Measurements from ENCODE around the gene HGD. TPM values are rescaled to one million over a fixed set of nuclear protein-coding genes. Genes with fewer than 3 reads are reported as not detected.

HGD gene
- polyA plus RNA-seq, 3 donors: 0.29 to 0.38 TPM; not detected in 1

GRCh38 chr3:120646771-120647432 lies 35.1 kb downstream of the HGD start:
- Histone ChIP-seq H3K36me3 (replicated peaks in 1 of 2; ENCODE audit: control insufficient read depth in 1 of 2, insufficient read depth in 2 of 2, low read length in 2 of 2) (no peaks in the 10 kb centered on the region), H3K4me3 (replicated peaks in 1 of 3; ENCODE audit: low read depth in 2 of 3, low read length in 3 of 3) (no peak overlapping the region), H3K9ac (ENCODE audit: insufficient read depth, low read length, poor library complexity, severe bottlenecking) (no peak overlapping the region), H3K4me2 (replicated peaks; ENCODE audit: extremely low read depth, low read length, poor library complexity, severe bottlenecking) (no peak overlapping the region), H2AFZ (ENCODE audit: insufficient read depth, low read depth, low read length, poor library complexity, severe bottlenecking) (no peak overlapping the region), H3K27ac (ENCODE audit: low read depth in 1 of 2, low read length in 2 of 2) (no peak overlapping the region), H3K79me2 (ENCODE audit: insufficient read depth, low read length) (no peaks in the 10 kb centered on the region), H3K9me3 (replicated peaks in 1 of 2; ENCODE audit: control insufficient read depth in 1 of 2, insufficient read depth in 1 of 2, low read length in 2 of 2) (no peaks in the 10 kb centered on the region), H4K20me1 (ENCODE audit: insufficient read depth, low read length) (no peaks in the 10 kb centered on the region), H3K27me3 (ENCODE audit: control insufficient read depth in 2 of 2, insufficient read depth in 2 of 2, low read length in 2 of 2) (no peaks in the 10 kb centered on the region), H3K4me1 (ENCODE audit: control insufficient read depth in 1 of 2, insufficient read depth in 2 of 2, low read length in 2 of 2) (peaks cover 9 to 10% of the 10 kb centered on the region in 2 donors)
- H3K9me3 Mint-ChIP-seq: peaks cover 0 to 2% (median 0%) of the 10 kb centered on the region in 7 donors
- H3K27me3 Mint-ChIP-seq (ENCODE audit: low read depth in 3 of 3): no peaks in the 10 kb centered on the region
- H3K4me1 Mint-ChIP-seq: peaks cover 9% of the 10 kb centered on the region
- DNase-seq: no peak
- no peak overlapping the region for H3K4me3 Mint-ChIP-seq
- TF ChIP-seq CTCF (IDR thresholded peaks at IDR 0.05): no peak
- 100% methylated on average over 1 of the region's 5 CpGs for WGBS (ENCODE audit: insufficient coverage)
- intact Hi-C loops (cut with micrococcal nuclease): no loop called here
- H3K27ac Mint-ChIP-seq: no peak overlapping the region
- H3K36me3 Mint-ChIP-seq: no peaks in the 10 kb centered on the region

GRCh38 chr3:120645083-120645845 lies 36.8 kb downstream of the HGD start:
- Histone ChIP-seq H3K9me3 (replicated peaks in 1 of 2; ENCODE audit: control insufficient read depth in 1 of 2, insufficient read depth in 1 of 2, low read length in 2 of 2) (no peaks in the 10 kb centered on the region), H3K4me1 (ENCODE audit: control insufficient read depth in 1 of 2, insufficient read depth in 2 of 2, low read length in 2 of 2) (peaks cover 10 to 11% of the 10 kb centered on the region in 2 donors), H3K36me3 (replicated peaks in 1 of 2; ENCODE audit: control insufficient read depth in 1 of 2, insufficient read depth in 2 of 2, low read length in 2 of 2) (no peaks in the 10 kb centered on the region), H2AFZ (ENCODE audit: insufficient read depth, low read depth, low read length, poor library complexity, severe bottlenecking) (no peak overlapping the region), H3K27me3 (ENCODE audit: control insufficient read depth in 2 of 2, insufficient read depth in 2 of 2, low read length in 2 of 2) (no peaks in the 10 kb centered on the region), H3K79me2 (ENCODE audit: insufficient read depth, low read length) (no peaks in the 10 kb centered on the region), H3K4me2 (replicated peaks; ENCODE audit: extremely low read depth, low read length, poor library complexity, severe bottlenecking) (no peak overlapping the region), H3K9ac (ENCODE audit: insufficient read depth, low read length, poor library complexity, severe bottlenecking) (no peak overlapping the region), H3K4me3 (replicated peaks in 1 of 3; ENCODE audit: low read depth in 2 of 3, low read length in 3 of 3) (no peak overlapping the region), H4K20me1 (ENCODE audit: insufficient read depth, low read length) (no peaks in the 10 kb centered on the region), H3K27ac (ENCODE audit: low read depth in 1 of 2, low read length in 2 of 2) (no peak overlapping the region)
- intact Hi-C loops (cut with micrococcal nuclease): no loop called here
- Mint-ChIP-seq H3K4me3 (no peak overlapping the region), H3K9me3 (peaks cover 0 to 5% (median 0%) of the 10 kb centered on the region in 7 donors), H3K27ac (no peak overlapping the region), H3K27me3 (ENCODE audit: low read depth in 3 of 3) (no peaks in the 10 kb centered on the region), H3K36me3 (no peaks in the 10 kb centered on the region), H3K4me1 (peaks cover 11% of the 10 kb centered on the region)
- 79% methylated on average over 3 of the region's 5 CpGs for WGBS (ENCODE audit: insufficient coverage)
- no peak for DNase-seq
- TF ChIP-seq CTCF (IDR thresholded peaks at IDR 0.05): no peak

All from CD14-positive monocyte (primary cell).